ENCODE results near the gene DMWD. TPM values are rescaled to one million over a fixed set of nuclear protein-coding genes. Genes with fewer than 3 reads are reported as not detected.

DMWD gene
- total RNA-seq, 2 donors from 2014 or later = 19.7 to 20.4 TPM

DNA sequence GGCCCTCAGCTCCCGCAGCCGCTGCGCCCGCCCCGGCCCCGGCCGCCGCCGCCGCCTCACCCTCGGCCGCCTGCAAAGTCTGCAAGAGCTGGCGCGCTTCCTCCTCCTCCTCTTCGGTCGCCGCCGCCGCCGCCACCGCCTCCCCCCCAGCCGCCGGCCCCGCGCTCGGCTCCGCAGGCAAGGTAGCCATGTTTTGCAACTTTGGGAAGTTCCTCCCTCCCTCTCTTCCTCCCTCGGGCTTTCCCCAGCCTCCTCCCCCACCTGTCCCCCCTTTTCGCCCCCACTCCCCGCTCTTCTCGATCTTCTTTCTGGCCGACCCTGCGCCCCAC lies 24.0 kb downstream of the DMWD start:
- DNase-seq (peak; percentile 44 to 64 (median 59)), ATAC-seq (no peak)

DNA sequence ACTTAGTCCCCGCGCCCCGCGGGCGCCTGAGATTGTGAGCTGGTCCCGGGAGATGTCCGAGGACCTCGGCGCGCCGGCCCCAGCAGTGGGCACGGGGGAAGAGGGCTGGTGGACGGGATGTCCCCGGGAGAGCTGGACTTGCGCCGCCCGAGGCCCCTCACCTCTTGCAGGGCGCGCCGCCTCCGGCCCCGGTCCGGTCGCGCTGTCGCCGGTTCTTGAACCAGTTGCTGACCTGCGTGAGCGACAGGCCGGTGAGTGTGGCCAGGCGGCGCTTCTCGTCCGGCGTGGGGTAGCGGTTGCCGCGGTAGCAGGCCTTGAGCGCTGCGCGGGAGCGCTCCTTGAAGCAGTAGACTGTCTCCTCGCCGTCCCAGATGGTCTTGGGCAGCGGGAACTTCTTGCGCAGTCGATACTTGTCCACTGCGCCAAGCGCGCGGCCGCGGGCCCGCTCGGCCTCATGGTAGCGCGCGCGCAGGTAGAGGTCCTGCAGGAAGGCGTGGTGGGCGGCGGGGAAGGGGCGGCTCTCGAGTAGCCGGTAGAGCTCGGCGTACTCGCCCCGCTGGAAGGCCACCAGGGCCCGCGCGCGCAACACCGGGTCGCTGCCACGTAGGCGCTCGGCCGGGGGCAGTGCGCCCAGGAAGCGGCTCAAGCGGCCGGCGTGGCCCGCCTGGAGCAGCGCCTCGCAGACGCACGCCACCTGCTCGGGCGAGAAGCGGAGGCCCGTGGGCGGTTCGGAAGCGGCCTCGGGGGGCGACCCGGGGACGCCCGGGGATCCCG lies 24.6 kb downstream of the DMWD start:
- Histone ChIP-seq H3K9me3 (no peaks in the 10 kb centered on the region), H3K4me3 (peak overlapping the region; percentile 60 to 80), H3K4me1 (peaks cover 69% of the 10 kb centered on the region), H3K36me3 (replicated peaks in 1 of 2; ENCODE audit: insufficient read depth in 1 of 2, low read depth in 2 of 2) (no peaks in the 10 kb centered on the region), H3K27ac (peak overlapping the region; percentile 93 to 98 (median 98)), H3K27me3 (no peaks in the 10 kb centered on the region)
- TF ChIP-seq, protein P1, sequence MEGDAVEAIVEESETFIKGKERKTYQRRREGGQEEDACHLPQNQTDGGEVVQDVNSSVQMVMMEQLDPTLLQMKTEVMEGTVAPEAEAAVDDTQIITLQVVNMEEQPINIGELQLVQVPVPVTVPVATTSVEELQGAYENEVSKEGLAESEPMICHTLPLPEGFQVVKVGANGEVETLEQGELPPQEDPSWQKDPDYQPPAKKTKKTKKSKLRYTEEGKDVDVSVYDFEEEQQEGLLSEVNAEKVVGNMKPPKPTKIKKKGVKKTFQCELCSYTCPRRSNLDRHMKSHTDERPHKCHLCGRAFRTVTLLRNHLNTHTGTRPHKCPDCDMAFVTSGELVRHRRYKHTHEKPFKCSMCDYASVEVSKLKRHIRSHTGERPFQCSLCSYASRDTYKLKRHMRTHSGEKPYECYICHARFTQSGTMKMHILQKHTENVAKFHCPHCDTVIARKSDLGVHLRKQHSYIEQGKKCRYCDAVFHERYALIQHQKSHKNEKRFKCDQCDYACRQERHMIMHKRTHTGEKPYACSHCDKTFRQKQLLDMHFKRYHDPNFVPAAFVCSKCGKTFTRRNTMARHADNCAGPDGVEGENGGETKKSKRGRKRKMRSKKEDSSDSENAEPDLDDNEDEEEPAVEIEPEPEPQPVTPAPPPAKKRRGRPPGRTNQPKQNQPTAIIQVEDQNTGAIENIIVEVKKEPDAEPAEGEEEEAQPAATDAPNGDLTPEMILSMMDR (IDR thresholded peaks at IDR 0.05) = no peak
- peak; percentile 57 to 75 (median 74) for TF ChIP-seq POLR2A (IDR thresholded peaks at IDR 0.05)
- DNase-seq = peak; percentile 80 to 86 (median 85)
- ATAC-seq = peak; percentile 6
- WGBS, 2 donors = 1% methylated on average over 98 of the region's 102 CpGs; no CpG with 5 or more reads in 1 of the 2 donors
- intact Hi-C loops (cut with DNase I) = no loop called here

More for the DNA sequence above, 24.0 kb downstream of the DMWD start:
- Histone ChIP-seq H3K27ac (peak overlapping the region; percentile 93 to 98 (median 98)), H3K4me3 (peak overlapping the region; percentile 60 to 80), H3K4me1 (peaks cover 75% of the 10 kb centered on the region), H3K27me3 (no peaks in the 10 kb centered on the region), H3K9me3 (no peaks in the 10 kb centered on the region), H3K36me3 (replicated peaks in 1 of 2; ENCODE audit: insufficient read depth in 1 of 2, low read depth in 2 of 2) (no peaks in the 10 kb centered on the region)
- intact Hi-C loops (cut with DNase I) = no loop called here
- no peak for TF ChIP-seq POLR2A (IDR thresholded peaks at IDR 0.05)
- TF ChIP-seq, protein P1 (IDR thresholded peaks at IDR 0.05) = no peak
- WGBS, 2 donors = 1% methylated on average over 23 of the region's 33 CpGs

DNA sequence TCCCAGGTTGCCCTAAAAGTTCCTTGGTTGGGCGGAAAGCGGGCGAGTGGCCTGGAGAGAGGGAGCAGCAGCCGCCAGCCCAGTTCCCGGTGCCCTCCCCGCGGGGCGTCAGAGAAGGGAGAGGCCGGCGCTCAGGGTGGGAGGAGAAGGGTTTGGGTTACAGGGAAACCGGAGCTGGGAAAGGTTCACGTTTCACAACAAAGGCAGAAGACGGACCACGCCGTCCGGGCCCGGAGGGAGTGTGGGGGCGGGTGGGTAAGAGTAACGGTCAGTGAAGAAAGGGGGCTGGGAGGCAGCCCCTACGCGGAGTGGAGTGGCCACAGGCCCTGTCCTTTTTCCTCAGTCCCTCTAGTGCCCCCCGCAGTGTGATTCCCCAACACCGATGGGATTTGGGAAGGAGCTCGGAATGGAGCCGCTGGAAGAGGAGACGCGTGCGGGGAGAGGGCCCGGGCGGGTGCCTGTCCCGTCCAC lies 25.2 kb downstream of the DMWD start:
- ATAC-seq = peak; percentile 7
- no peaks in the 10 kb centered on the region for H3K9me3 ChIP-seq
- H3K27me3 ChIP-seq = no peaks in the 10 kb centered on the region
- no peaks in the 10 kb centered on the region for H3K36me3 ChIP-seq (replicated peaks in 1 of 2; ENCODE audit: insufficient read depth in 1 of 2, low read depth in 2 of 2)
- peak overlapping the region; percentile 60 to 80 for H3K4me3 ChIP-seq
- intact Hi-C loops (cut with DNase I) = no loop called here
- TF ChIP-seq, protein P1 (IDR thresholded peaks at IDR 0.05) = no peak
- TF ChIP-seq POLR2A (IDR thresholded peaks at IDR 0.05) = peak; percentile 68 to 84 (median 71)
- WGBS, 2 donors = 13 to 18% methylated on average over 18 to 31 of the region's 31 CpGs
- peak; percentile 83 to 88 (median 86) for DNase-seq
- peak overlapping the region; percentile 93 to 98 (median 98) for H3K27ac ChIP-seq
- peaks cover 63% of the 10 kb centered on the region for H3K4me1 ChIP-seq

DNA sequence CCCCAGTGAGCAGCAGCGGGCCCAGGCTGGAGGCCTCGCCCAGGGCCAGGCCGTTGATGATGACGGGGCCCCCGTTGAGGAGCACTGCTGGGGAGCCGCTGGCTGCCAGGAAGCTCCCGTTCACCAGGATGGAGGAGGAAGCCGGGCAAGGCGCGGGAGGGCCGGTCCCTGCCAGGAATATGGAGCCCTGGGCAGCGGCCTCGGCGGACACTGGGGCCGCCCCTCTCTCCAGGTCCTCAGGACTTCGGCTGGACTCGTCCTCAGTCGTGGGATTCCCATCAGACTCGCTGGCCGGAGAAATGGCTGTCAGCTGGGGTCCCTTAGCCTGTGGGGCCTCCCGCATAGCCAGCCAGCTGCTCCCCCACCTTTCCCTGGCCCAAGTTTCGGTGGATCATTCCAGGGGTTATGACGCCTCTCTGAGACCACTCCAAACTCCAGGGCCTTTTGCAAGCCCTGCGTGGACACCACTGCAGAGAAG lies 25.7 kb downstream of the DMWD start:
- ATAC-seq = no peak
- 22% methylated on average over 24 of the region's 24 CpGs; no CpG with 5 or more reads in 1 of the 2 donors for WGBS, 2 donors
- intact Hi-C loops (cut with DNase I) = no loop called here
- peak overlapping the region; percentile 60 to 80 for H3K4me3 ChIP-seq
- TF ChIP-seq POLR2A (IDR thresholded peaks at IDR 0.05) = no peak
- TF ChIP-seq, protein P1 (IDR thresholded peaks at IDR 0.05) = no peak
- H3K4me1 ChIP-seq = peaks cover 58% of the 10 kb centered on the region
- H3K36me3 ChIP-seq (replicated peaks in 1 of 2; ENCODE audit: insufficient read depth in 1 of 2, low read depth in 2 of 2) = no peaks in the 10 kb centered on the region
- no peaks in the 10 kb centered on the region for H3K27me3 ChIP-seq
- no peaks in the 10 kb centered on the region for H3K9me3 ChIP-seq
- peak overlapping the region; percentile 93 to 98 (median 98) for H3K27ac ChIP-seq
- peak in 2 of 4 donors; percentile 32 to 54 for DNase-seq
